ENCODE data around the gene CGGBP1. TPM values are rescaled to one million over a fixed set of nuclear protein-coding genes. Genes with fewer than 3 reads are reported as not detected.
"Not testable (repeated sequence)": the region's sequence is repeated elsewhere in the genome, so short reads cannot be mapped to it uniquely, and the experiment has no call there.

The CGGBP1 gene
- total RNA-seq, 1 donor, result 81.2 TPM

- peak; percentile 72 for DNase-seq (ENCODE audit: low read depth)
- TF ChIP-seq CTCF (IDR thresholded peaks at IDR 0.05; ENCODE audit: insufficient read depth, low read depth, low read length), result no peak
- H3K4me3 ChIP-seq (ENCODE audit: low read depth, low read length), result peak overlapping the region; percentile 51
These were observed 27.1 kb downstream of the CGGBP1 start for GRCh38 chr3:88031642-88032077.

- H3K4me3 ChIP-seq (ENCODE audit: low read depth, low read length), result peak overlapping the region; percentile 19
- DNase-seq (ENCODE audit: low read depth), result peak; percentile 6
- TF ChIP-seq CTCF (IDR thresholded peaks at IDR 0.05; ENCODE audit: insufficient read depth, low read depth, low read length), result no peak
These were observed 28.6 kb downstream of the CGGBP1 start for GRCh38 chr3:88030210-88030609.

- TF ChIP-seq CTCF (IDR thresholded peaks at IDR 0.05; ENCODE audit: insufficient read depth, low read depth, low read length), result no peak
- DNase-seq (ENCODE audit: low read depth), result no peak
These were observed 29.9 kb downstream of the CGGBP1 start for GRCh38 chr3:88028876-88029275.

GRCh38 chr3:88025001-88025552, 33.7 kb downstream of the CGGBP1 start:
- no peak overlapping the region for H3K4me3 ChIP-seq (ENCODE audit: low read depth, low read length)
- DNase-seq (ENCODE audit: low read depth), result no peak
- no peak for TF ChIP-seq CTCF (IDR thresholded peaks at IDR 0.05; ENCODE audit: insufficient read depth, low read depth, low read length)

More at GRCh38 chr3:88028876-88029275, 29.9 kb downstream of the CGGBP1 start:
- H3K4me3 ChIP-seq (ENCODE audit: low read depth, low read length), result no peak overlapping the region

GRCh38 chr3:88019024-88019423, 39.8 kb downstream of the CGGBP1 start:
- DNase-seq (ENCODE audit: low read depth), result no peak
- H3K4me3 ChIP-seq (ENCODE audit: low read depth, low read length), result no peak overlapping the region
- no peak for TF ChIP-seq CTCF (IDR thresholded peaks at IDR 0.05; ENCODE audit: insufficient read depth, low read depth, low read length)

- DNase-seq (ENCODE audit: low read depth), result not testable (repeated sequence)
These were observed 43.1 kb downstream of the CGGBP1 start for GRCh38 chr3:88015656-88016055.

GRCh38 chr3:88013592-88013991, 45.2 kb downstream of the CGGBP1 start:
- no peak overlapping the region for H3K4me3 ChIP-seq (ENCODE audit: low read depth, low read length)
- TF ChIP-seq CTCF (IDR thresholded peaks at IDR 0.05; ENCODE audit: insufficient read depth, low read depth, low read length), result no peak
- no peak for DNase-seq (ENCODE audit: low read depth)

More at GRCh38 chr3:88015656-88016055, 43.1 kb downstream of the CGGBP1 start:
- not testable (repeated sequence) for H3K4me3 ChIP-seq (ENCODE audit: low read depth, low read length)
